Measurements from ENCODE around the gene PRPS1.

PRPS1 gene

DNA sequence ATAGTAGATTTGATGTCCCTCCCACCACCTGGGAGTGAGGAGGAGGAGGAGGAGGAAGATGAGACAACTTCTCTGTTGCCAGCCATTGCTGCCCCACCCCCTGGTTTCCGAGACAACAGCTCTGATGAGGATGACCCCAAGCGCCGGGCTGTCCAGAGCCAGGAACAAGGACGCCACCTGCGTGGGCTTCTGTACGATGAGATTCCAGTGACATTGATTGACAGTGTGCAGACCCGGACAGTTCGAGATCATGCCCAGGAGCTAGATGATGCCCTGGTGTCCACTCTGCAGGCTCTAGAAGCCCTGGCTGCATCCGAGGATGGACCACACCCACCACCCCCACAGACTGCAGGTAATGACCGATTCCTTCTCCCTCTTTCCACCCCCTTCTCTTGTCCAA lies 30.5 kb upstream of the PRPS1 start:
- H3K4me3 ChIP-seq (ENCODE audit: low read depth, low read length): no peak overlapping the region
- no peak for TF ChIP-seq CTCF (IDR thresholded peaks at IDR 0.05; ENCODE audit: insufficient read depth, low read length, missing control alignments)
- ChIA-PET CTCF (interaction anchor here (1.0 kb wide), 1 partner anchor 60 kb away, joined by 3 read pairs; no protein-coding TSS in a partner anchor), POLR2A (no interaction called here)
- DNase-seq (ENCODE audit: low read depth, low spot score): no peak

DNA sequence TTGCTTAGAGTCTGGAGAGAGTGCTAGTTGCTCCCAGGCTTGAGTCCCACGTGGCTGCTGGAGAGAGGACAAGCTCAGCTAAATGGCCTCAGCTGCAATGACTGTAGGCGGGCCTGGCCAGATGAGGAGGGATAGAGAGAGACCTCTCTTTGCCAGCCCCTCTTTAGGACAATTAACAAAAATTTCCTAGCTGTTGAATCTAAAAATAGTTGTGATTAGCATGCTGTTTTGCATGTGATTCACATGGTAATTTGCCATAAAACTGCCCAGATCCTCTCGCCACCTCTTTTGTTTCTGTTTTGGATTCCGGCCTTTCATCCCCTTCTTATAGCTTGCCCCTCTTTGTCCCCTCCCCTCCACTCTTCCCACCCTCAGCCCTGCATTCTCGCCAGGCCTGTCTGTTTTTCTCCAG lies 28.9 kb upstream of the PRPS1 start:
- CTCF ChIA-PET: no interaction called here
- POLR2A ChIA-PET: no interaction called here
- no peak for TF ChIP-seq CTCF (IDR thresholded peaks at IDR 0.05; ENCODE audit: insufficient read depth, low read length, missing control alignments)
- DNase-seq (ENCODE audit: low read depth, low spot score): no peak
- H3K4me3 ChIP-seq (ENCODE audit: low read depth, low read length): no peak overlapping the region

- TF ChIP-seq CTCF (IDR thresholded peaks at IDR 0.05; ENCODE audit: insufficient read depth, low read length, missing control alignments): no peak
- POLR2A ChIA-PET: no interaction called here
- no peak for DNase-seq (ENCODE audit: low read depth, low spot score)
- H3K4me3 ChIP-seq (ENCODE audit: low read depth, low read length): no peak overlapping the region
- CTCF ChIA-PET: no interaction called here
Measured at GRCh38 chrX:107600366-107600765, 27.9 kb upstream of the PRPS1 start.

- POLR2A ChIA-PET: no interaction called here
- no peak for DNase-seq (ENCODE audit: low read depth, low spot score)
- TF ChIP-seq CTCF (IDR thresholded peaks at IDR 0.05; ENCODE audit: insufficient read depth, low read length, missing control alignments): no peak
- no peak overlapping the region for H3K4me3 ChIP-seq (ENCODE audit: low read depth, low read length)
- CTCF ChIA-PET: no interaction called here
Measured at GRCh38 chrX:107601326-107601725, 27.0 kb upstream of the PRPS1 start.

GRCh38 chrX:107601759-107602158 lies 26.6 kb upstream of the PRPS1 start:
- POLR2A ChIA-PET: no interaction called here
- H3K4me3 ChIP-seq (ENCODE audit: low read depth, low read length): no peak overlapping the region
- DNase-seq (ENCODE audit: low read depth, low spot score): no peak
- TF ChIP-seq CTCF (IDR thresholded peaks at IDR 0.05; ENCODE audit: insufficient read depth, low read length, missing control alignments): no peak
- CTCF ChIA-PET: no interaction called here

- no peak for DNase-seq (ENCODE audit: low read depth, low spot score)
- no peak overlapping the region for H3K4me3 ChIP-seq (ENCODE audit: low read depth, low read length)
- TF ChIP-seq CTCF (IDR thresholded peaks at IDR 0.05; ENCODE audit: insufficient read depth, low read length, missing control alignments): no peak
- POLR2A ChIA-PET: no interaction called here
- CTCF ChIA-PET: no interaction called here
Measured at GRCh38 chrX:107602694-107603239, 25.5 kb upstream of the PRPS1 start.

Measured in AG04449 (cell line).